Karpas-422 (cell line): Measurements from ENCODE around the gene ADAMTSL3. TPM values are rescaled to one million over a fixed set of nuclear protein-coding genes. Genes with fewer than 3 reads are reported as not detected.
A peak's percentile ranks its signal among the peaks of the same experiment; 100 is the strongest.
"Not testable (repeated sequence)": the region's sequence is repeated elsewhere in the genome, so short reads cannot be mapped to it uniquely, and the experiment has no call there.

Experiments used
- DNase-seq: peaks from one replicate; pipeline ENCODE4 v3.0.0-alpha.2; 2015
- H2AFZ ChIP-seq: fragments of 200-600 bp; sonication (generic); 2 replicates; pipeline ENCODE4 v1.6.1; 2014; ENCODE audit warnings: antibody characterized with exemption, low read length, mixed read lengths
- H3K27ac ChIP-seq: fragments of 200-600 bp; sonication (generic); 2 replicates; pipeline ENCODE4 v1.5.1; 2014; ENCODE audit warnings: mild to moderate bottlenecking, low read length, moderate library complexity
- H3K27me3 ChIP-seq: fragments of 200-600 bp; sonication (generic); 2 replicates; pipeline ENCODE4 v1.6.1; 2014; ENCODE audit warnings: low read length, mixed read lengths
- H3K36me3 ChIP-seq: fragments of 200-600 bp; sonication (generic); 2 replicates; pipeline ENCODE4 v1.6.1; 2014; ENCODE audit warnings: low read length, mixed read lengths; ENCODE audit not compliant: insufficient read depth
- H3K4me1 ChIP-seq: fragments of 200-600 bp; sonication (generic); 2 replicates; pipeline ENCODE4 v1.6.1; 2014; ENCODE audit warnings: mild to moderate bottlenecking, low read length, mixed read lengths
- H3K4me2 ChIP-seq: fragments of 200-600 bp; sonication (generic); 2 replicates; pipeline ENCODE4 v1.6.1; 2014; ENCODE audit warnings: low read length, low read depth, mild to moderate bottlenecking; ENCODE audit not compliant: poor library complexity, severe bottlenecking
- H3K4me3 ChIP-seq: fragments of 200-600 bp; sonication (generic); 2 replicates; pipeline ENCODE4 v1.5.1; 2014; ENCODE audit warnings: mild to moderate bottlenecking, antibody characterized with exemption, low read length, mixed read lengths
- H3K79me2 ChIP-seq: fragments of 200-600 bp; sonication (generic); 2 replicates; pipeline ENCODE4 v1.6.1; 2014; ENCODE audit warnings: mild to moderate bottlenecking, low read length, mixed read lengths
- H3K9ac ChIP-seq: fragments of 200-600 bp; sonication (generic); 2 replicates; pipeline ENCODE4 v1.6.0; 2014; ENCODE audit warnings: low read length
- H3K9me2 ChIP-seq: fragments of 200-600 bp; sonication (generic), shearing (Covaris generic); replicated peaks from 2 replicates; pipeline ENCODE4 v1.6.0; 2014; ENCODE audit warnings: mild to moderate bottlenecking, low read length, moderate library complexity; ENCODE audit not compliant: insufficient read depth
- H3K9me3 ChIP-seq: fragments of 300-700, 200-600 bp; sonication (generic); 2 replicates; pipeline ENCODE4 v1.6.1; 2014; ENCODE audit warnings: low read length, mixed read lengths
- H4K20me1 ChIP-seq: fragments of 200-600 bp; sonication (generic); 2 replicates; pipeline ENCODE4 v1.6.1; 2014; ENCODE audit warnings: mild to moderate bottlenecking, antibody characterized with exemption, low read length, low read depth; ENCODE audit not compliant: insufficient read depth
- small RNA-seq: library from RNA; depleted of rRNA; stranded (forward); fragments of <200 nt; gene quantifications from one replicate; pipeline ENCODE3, GENCODE V24; 2014
- total RNA-seq: library from RNA; depleted of rRNA; stranded (reverse); fragments of >200 nt; shearing (Covaris generic); gene quantifications from 2 replicates; pipeline ENCODE4 v1.2.3, GENCODE V29; 2014; ENCODE audit warnings: low replicate concordance; rRNA removed

ADAMTSL3 gene
- total RNA-seq, 1 experiment from 2014 or later = not detected

DNA sequence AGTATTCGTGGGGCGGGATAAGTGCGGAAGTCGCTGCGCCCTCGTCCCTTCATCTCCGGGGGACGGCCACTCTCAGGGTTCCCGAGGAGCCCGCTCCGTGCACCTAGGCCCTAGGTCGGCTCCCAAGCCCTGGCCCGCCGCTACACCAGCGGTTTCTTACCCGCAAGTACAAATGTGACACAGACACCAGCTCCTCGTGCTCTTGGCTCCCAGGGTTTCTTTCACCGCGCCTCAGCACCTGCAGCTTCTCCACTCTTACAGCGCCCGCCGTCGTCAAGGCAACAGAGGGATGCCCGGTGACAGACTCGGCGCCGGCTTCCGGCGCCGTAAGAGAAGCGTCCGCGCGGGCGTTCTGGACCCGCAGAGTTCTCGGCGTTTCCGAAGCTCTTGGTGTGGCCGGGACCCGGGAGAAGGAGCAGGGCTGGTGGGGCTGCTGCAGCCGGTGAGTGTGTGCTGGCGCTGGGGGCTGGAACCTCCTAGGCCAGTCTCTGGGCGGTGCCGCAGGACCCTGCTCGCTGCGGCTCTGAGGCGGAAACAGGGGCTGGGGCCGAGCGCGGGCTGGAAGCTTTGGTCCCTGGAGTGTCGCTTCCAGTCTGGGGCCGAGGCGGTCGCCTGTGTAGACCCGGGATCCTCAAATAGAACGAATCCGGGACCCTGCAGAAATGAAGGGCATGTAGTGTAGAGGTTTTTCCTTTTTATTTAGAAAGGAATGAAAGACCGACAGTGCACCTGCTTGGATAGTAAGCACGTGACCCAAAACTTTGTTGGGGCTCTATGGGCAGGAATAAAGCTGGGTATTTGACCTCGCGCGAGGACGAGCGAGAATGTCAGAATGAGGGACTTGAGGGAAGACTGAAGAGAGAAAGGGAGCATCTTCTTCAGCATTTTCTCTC lies 426.2 kb downstream of the ADAMTSL3 start:
- H3K4me3 ChIP-seq = peak overlapping the region; percentile 50; the same call in 1 of the 2 replicates
- peak overlapping the region; percentile 50 for H3K4me2 ChIP-seq
- peak overlapping the region; percentile 35; the same call in 1 of the 2 replicates for H3K9ac ChIP-seq
- no peaks in the 10 kb centered on the region for H4K20me1 ChIP-seq
- H3K4me1 ChIP-seq = no peaks in the 10 kb centered on the region
- H3K9me3 ChIP-seq = no peaks in the 10 kb centered on the region
- no peaks in the 10 kb centered on the region for H3K36me3 ChIP-seq
- no peaks in the 10 kb centered on the region for H3K27me3 ChIP-seq
- no peak overlapping the region for H2AFZ ChIP-seq
- no peaks in the 10 kb centered on the region for H3K79me2 ChIP-seq
- no peak overlapping the region for H3K27ac ChIP-seq
- DNase-seq = peak; percentile 46
- no peaks in the 10 kb centered on the region for H3K9me2 ChIP-seq

DNA sequence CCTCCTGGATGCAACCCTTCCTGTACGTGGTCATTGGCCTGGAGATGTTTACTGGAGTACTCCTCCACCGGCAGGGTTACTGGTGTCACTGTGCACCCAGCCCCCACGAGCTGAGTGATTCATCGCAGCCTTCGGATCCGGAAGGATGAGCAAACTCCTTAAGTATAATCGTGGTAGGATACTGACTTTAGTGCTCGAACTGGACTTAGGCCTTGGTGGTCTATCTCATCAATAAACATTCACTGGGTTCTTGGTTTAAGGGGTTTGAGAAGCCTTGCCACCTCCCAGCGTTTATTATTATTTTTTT lies 426.8 kb downstream of the ADAMTSL3 start:
- H3K79me2 ChIP-seq, H2AFZ ChIP-seq, H3K4me3 ChIP-seq, H3K36me3 ChIP-seq, DNase-seq, H3K9me3 ChIP-seq, H4K20me1 ChIP-seq, H3K9me2 ChIP-seq, H3K4me1 ChIP-seq, H3K27ac ChIP-seq, H3K9ac ChIP-seq, H3K27me3 ChIP-seq: not testable (repeated sequence)
- H3K4me2 ChIP-seq = peak overlapping the region; percentile 50

DNA sequence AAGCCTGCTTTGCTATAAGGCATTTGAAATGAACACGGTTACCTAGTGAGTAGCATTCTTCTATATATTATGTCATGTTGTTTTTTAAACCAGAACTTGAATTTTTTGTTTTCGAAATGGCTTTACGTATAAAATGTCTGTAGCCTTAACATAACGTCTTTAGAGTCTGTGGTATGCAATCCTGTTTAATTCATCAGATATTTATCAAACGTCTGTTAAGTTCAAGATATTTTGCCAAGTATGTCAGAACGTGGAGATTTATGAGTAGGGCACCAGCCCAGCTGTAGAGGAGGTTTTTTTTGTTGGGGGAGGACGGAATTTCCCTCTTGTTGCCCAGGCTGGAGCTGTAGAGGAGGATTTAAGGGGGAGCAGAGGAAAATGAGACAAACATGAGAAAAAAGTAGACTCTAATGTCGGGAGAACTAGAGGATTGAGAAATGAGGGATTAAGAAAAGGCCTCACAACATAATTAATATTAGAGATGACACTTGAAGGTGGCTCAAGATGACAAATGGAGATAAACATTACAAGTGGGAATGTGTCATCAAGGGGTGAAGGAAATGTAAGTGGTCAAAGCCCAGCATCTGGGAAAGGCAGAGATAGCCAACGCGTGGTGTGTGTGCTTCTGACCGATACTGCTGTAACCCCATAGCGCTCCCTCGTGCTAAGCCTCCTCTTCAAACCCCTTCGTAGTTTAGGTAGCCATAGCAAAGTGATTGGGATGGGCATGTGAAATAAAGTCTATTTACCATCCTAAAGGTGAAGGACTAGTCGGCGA lies 427.7 kb downstream of the ADAMTSL3 start:
- Histone ChIP-seq H3K27ac (no peak overlapping the region), H3K4me3 (no peak overlapping the region), H3K9me2 (no peaks in the 10 kb centered on the region), H3K79me2 (no peaks in the 10 kb centered on the region), H3K9me3 (no peaks in the 10 kb centered on the region), H4K20me1 (no peaks in the 10 kb centered on the region), H3K36me3 (no peaks in the 10 kb centered on the region), H2AFZ (no peak overlapping the region), H3K9ac (no peak overlapping the region), H3K4me1 (no peaks in the 10 kb centered on the region), H3K4me2 (no peak overlapping the region), H3K27me3 (no peaks in the 10 kb centered on the region)
- no peak for DNase-seq

DNA sequence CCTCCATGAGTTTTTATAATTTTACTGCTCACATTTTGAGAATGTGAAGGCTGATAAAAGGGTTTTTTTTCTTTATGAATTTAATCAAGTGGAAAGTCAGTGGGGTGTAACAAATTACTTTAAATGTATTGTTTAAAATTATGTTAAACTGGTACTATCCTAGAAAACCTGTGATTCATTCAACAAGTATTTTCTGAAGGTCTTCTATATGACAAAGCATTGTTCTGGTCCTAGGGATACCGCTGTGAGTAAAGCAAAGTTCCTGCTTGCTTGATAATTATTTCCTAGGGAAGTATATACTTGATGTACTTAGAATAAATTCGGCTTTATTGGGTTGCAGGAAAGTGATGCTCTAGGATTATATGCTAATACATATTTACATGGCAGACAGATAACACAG lies 428.8 kb downstream of the ADAMTSL3 start:
- no peaks in the 10 kb centered on the region for H3K27me3 ChIP-seq
- H3K36me3 ChIP-seq = no peaks in the 10 kb centered on the region
- H2AFZ ChIP-seq = no peak overlapping the region
- DNase-seq = no peak
- H3K4me1 ChIP-seq = no peaks in the 10 kb centered on the region
- no peak overlapping the region for H3K27ac ChIP-seq
- no peaks in the 10 kb centered on the region for H4K20me1 ChIP-seq
- H3K9me3 ChIP-seq = no peaks in the 10 kb centered on the region
- no peaks in the 10 kb centered on the region for H3K9me2 ChIP-seq
- no peak overlapping the region for H3K4me3 ChIP-seq
- H3K4me2 ChIP-seq = no peak overlapping the region
- H3K79me2 ChIP-seq = no peaks in the 10 kb centered on the region
- no peak overlapping the region for H3K9ac ChIP-seq

DNA sequence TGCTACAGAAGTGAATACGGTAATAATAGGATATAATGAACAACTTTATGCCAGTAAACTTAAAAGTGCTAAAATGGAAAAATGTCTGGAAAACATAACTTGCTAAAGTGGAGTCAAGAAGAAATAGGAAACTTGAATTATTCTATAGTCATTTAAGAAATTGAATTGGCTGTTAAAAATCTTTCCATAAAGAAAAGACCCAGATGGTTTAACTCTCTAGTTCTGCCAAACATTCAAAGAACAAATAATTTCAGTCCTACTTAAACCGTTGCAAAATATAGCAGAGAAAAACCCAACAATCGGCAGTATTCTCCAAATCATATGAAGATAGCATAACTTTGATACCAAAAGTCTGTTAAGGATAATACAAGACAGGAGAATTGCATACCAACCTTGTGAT lies 432.1 kb downstream of the ADAMTSL3 start:
- H4K20me1 ChIP-seq, H3K4me3 ChIP-seq, H3K27me3 ChIP-seq, H3K79me2 ChIP-seq, H3K4me1 ChIP-seq, H2AFZ ChIP-seq, H3K4me2 ChIP-seq, H3K9ac ChIP-seq, H3K9me2 ChIP-seq, H3K9me3 ChIP-seq, H3K36me3 ChIP-seq, H3K27ac ChIP-seq, DNase-seq: not testable (repeated sequence)

Small RNA genes lying within 50 kb of the gene (small RNA-seq; reads per million reads assigned to genes)
- gene RNU6-1339P (not detected), gene RNU6-401P (not detected)

Other genes with a start within 250 kb of the ADAMTSL3 start
- not detected in 2 replicates for gene SH3GL3, start 206.8 kb upstream of the ADAMTSL3 start, total RNA-seq